HG03135 (cell line): ENCODE results near the gene MAMDC2.

Source experiments
- ATAC-seq: cut with Tn5 transposase; IDR thresholded peaks from one replicate; pipeline ENCODE4 v1.9.1; 2021; ENCODE audit warnings: mild to moderate bottlenecking, moderate library complexity; ENCODE audit not compliant: unreplicated experiment

MAMDC2 gene

DNA sequence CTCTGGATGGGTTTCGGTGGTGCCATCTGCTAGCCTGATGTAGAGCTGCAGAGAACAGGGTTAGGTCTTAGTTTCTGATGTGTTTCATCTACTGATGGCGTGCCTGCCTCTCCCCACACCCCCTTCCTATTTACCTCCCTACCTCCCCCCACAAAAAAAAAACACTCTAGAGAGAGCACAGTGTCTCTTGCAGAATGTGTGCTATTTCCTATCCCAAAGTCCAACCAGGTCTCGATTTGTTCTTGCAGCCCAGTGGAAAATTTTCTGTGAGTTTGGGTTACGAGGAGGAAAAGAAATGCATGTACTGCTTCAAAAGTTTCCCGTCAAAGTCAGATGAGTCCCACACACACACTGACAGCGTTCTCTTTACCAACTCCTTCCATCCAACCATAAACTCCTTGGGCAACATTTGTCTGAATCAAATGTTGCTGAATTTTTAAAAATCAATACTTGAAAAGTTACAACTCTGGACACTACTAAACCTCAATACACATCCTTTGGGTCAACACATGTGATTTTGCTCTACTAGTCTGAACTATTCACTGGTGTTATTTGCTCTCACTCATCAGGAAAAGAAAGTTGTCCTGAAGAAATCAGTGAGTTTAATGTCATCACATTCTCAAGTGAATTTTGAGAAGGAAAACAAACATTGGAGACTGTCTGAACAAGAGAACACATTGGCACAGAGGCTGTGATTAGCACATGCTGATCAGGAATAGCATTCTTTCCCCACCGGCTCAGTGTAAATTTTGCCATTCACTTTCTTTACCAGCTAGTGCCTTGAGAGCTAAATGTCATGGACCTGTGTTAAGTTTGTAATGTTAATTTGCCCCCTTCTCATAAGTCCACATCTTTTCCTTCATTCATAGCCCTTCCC lies 84.1 kb downstream of the MAMDC2 start:
- no peak for ATAC-seq

DNA sequence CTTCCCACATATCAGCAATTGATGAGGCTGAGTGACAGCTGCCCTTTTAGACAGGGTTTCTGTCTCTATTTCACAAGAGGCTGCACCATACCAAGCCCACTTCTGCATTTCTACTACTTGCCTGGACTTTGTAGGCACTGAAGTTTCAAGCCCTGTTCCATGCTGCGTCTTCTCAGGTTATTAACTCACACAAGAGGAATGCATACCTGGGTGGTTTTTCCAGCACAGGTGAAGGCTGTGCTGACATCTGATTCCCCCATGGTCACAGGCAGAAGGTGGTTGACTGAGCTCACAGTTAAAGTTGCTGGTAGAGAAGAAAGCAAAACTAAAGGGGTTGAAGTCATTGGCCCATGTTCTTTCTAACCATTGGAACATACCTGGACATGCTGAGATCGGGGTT lies 86.6 kb downstream of the MAMDC2 start:
- no peak for ATAC-seq

DNA sequence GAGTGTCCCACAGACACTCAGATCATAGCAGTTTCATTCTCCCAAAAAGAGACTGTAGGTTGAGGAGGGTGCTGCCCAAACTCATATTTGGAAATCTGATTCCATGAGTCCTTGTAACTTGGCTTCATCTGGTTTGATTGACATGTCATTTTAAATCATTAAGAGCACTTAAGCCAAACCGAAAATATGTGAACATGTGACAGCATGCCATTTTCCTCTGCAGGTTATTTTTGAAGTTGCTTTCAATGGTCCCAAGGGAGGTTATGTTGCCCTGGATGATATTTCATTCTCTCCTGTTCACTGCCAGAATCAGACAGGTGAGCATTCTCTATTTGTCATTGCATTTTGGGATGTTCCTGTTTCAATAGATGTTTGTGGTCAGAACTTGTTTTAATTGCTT lies 87.6 kb downstream of the MAMDC2 start:
- ATAC-seq = no peak

DNA sequence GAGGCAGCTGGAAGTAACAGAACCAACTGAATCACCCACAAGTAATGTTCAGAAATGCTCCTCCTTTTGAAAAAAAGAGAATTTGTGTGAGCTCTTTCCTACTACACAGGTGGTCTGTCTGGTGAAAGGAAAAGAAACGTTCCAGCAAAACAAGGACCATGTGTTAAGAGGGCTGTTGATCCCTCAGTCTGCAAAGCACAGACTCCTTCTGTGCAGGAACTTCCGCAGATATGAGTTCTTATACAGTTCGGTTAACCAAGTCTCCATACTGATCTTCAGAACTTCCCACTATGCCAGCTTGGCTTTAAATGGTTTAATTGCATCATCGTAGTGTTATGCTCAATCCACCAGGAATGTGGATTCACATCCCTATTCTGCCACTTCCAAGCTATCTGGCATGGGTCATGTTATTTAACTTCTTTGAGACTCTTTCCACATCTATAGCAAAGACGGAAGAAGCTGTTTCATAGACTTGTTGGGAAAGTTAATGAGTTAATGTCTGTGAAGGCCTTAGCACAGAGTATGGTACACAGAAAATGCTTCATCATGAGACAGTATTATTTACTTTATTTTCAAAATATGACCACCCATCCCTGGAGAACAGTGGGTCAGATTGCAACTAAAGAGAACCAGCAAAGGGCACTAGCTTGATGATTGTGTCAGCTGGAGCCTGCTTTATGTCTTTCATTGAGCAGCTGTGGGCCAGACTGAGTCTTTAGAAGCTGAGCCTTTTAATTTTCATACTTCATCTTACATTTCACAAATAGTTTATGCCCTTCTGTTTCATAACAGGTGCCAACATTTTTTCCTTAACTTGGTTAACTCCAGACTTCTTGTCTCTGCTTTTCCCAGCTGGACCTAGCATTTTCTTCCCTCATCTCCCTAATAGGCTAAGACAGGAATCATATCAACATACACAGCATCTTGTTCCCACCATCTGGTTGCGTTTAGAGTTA lies 89.9 kb downstream of the MAMDC2 start:
- ATAC-seq = no peak

DNA sequence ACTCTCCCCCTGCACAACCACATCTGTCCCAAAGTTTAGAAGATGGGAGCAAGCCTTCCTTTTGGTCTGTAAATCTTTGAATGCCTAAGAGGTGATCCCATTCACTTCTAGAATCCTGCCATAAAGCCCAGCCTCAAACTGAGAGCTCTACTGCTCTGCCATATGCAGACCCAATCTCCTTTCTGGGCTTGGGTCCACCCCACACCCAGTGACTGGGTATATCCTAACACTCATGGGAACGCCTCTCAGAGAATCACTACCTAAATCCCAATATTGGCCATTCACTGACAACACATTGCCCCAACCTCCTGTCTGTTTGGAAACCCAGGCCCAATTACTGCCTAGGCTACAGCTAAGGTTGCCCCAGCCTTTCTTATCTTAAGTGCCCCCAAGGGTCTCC lies 90.7 kb downstream of the MAMDC2 start:
- ATAC-seq = no peak

DNA sequence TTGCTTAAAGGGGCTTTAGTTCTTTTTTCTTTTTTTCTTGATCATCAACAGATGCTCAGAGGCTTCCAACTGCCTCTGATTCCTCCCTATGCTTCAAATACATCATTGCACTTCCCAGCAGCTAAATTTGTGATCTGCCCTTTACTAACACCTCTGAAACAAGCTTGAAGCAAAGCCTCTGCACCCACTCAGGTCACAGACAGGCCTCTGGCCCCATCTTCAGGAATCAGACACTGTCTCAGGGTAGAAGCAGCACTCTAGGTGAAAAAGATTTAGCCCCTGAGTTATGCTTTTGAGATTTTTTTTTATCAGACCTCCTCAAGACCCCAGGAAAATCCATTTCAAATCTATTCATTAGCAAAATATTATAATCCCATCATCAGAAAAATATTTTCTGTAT lies 91.5 kb downstream of the MAMDC2 start:
- no peak for ATAC-seq

DNA sequence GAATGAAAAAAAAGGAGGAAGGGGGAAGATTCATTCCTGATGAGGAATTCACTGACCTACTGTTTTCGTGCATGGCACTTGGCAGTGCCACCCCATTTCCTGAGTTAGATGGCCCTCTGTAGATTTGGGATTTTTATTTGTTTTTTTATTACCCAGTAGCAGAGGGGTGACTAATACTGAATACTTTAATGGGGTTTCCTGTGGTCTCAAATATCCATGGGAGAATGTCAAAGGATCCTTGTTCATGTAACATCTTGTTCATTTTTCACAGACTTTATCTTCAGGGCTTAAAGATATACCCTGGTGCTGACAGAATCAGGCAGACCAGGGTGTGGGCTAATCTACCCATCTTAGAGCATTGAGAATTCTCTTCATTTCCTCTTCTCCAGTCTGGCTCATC lies 93.0 kb downstream of the MAMDC2 start:
- no peak for ATAC-seq

DNA sequence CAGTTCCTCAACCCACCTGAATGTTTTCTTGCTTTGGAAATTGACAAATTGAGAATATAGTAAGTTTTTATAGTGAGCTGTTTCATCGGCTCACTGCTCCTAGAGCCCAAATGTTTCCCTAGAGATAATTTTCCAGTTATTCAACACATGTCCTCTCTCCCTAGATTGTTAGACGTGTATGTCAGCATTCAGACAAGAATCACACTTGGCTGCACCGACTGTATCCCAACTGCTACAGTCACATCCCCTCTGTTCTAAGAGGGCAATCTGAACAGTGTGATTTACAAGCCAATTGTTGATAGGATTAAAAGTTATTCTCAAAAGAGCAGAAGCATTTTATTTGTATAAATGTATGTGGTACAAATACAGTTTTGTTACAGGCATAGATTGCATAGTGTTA lies 93.9 kb downstream of the MAMDC2 start:
- ATAC-seq = no peak

DNA sequence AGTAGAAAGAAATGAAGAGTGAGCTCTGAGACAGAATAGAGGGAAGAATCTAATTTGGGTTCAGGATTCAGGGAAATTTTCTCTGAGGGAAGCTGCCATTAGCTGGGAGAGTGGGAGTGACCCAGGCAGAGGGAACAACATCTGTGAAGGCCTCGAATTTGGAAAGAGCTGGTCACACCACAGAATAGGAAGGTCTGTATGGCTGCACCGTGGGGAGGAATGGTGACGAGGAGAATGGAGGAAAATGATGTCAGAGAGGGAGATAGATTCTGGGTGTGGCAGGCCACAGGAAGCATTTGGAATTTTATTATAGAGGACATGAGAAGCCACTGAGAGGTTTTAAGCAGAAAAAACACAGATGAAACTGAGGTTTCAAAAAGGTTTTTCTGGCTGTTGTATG lies 98.5 kb downstream of the MAMDC2 start:
- ATAC-seq = no peak

DNA sequence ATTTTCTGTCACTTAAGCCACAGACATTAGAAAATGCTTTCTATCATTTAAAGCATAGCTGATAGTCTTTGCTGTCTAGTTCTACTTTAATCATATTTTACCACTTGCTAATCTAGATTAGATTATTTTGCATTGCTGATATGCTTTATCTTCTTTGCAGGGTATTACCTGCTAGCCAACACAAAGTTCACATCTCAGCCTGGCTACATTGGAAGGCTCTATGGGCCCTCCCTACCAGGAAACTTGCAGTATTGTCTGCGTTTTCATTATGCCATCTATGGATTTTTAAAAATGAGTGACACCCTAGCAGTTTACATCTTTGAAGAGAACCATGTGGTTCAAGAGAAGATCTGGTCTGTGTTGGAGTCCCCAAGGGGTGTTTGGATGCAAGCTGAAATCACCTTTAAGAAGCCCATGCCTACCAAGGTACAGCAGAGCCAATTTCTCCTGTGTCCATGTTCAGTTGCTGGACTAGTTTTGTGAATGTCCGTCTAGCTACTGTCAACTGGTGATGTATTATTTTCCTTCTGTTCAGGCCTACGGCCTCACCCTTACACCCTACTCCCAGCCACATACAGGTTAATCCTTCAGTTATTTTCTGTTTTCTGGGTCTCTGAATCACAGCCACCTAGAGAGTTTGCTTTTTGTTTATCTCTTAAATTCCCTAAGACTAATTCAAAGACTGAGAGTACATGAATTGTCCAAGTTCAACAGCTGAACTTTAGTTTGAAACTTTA lies 99.9 kb downstream of the MAMDC2 start:
- no peak for ATAC-seq

DNA sequence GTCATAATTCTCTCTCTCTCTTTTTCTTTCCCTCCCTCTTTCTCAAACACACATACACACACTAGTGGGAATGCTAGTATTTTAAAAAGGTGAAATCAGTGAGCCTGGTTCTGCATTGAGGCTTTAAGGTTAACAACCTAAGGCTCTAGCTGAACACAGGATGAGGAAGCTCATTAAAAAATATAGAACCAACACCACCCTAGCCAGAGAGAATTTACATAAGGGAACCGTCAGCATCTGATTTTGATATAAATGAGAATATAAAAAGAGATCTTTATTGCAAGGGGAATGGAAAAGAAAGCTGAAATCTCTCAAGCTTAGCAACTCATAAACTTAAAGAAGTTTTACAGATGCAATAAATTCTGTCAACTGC lies 100.5 kb downstream of the MAMDC2 start:
- ATAC-seq = no peak

DNA sequence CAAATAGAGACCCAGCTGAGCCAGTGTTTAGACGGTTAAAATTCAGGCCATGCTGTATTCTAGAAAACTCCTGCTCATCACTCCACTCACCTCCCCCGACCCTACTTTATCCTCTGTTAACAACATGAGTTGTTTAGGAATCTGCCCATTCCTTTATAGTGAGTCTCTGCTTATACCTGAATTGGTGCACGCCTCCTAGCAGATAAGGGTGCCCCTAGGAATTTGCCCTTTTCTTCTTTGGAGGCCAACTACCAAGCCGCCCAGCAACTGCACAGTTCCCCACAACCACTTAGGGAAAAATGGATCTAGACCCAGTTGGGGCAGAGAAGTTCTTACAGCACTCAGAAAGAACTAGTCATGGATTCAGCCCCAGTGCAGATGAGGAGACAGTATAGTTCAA lies 102.3 kb downstream of the MAMDC2 start:
- no peak for ATAC-seq

DNA sequence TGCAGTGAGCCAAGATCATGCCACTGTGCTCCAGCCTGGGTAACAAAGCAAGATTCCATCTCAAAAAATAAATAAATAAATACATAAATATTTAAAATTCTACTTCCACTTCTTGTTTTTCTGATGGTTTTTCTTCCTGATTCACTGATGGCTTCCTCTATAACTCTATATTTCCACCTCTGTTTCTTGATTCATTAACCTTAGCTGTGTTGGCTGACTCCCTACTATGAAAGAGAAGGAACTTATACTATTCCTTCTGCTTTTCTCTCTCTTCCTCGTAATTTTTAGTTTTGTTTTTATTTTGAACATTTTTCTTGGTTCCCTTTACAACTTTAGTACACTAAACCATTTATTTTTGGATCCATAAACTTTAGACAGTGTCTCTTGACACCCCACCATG lies 103.5 kb downstream of the MAMDC2 start:
- ATAC-seq = no peak

DNA sequence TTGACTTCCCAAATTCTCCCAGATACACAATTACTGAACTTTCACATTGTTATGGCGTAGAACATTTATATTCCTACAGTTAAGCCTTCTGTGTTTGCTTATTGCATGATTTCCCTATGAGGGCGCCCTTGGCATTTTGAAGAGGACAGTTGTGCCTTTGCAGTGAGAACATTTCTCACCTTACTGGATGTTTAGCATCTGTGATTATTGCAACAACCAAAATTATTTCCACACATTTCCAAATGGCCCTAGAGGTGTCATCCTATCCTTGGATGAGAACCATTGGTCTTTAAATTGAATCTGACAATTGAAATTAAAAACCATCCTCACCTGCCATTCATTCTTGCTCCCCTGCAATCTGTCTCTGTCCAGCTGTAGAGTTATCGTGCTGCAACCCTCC lies 104.0 kb downstream of the MAMDC2 start:
- no peak for ATAC-seq

DNA sequence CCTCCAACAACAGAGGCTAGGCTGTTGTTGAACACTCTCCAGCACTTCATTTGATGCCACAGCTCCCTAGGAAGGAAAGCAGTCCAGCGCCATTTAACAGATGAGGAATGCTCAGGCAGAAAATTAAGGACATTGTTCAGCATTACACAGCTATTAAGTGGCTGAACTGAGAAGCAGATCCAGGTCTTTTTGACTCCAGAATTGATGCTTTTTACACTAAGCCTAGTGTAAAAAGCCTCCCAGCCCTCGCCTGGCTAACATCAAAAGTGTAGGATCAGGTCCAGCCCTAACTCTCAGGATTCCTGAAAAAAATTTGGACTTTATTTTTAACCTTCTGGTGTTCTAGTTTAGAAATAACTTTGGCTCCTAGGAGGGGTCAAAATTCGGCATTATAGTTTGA lies 108.7 kb downstream of the MAMDC2 start:
- no peak for ATAC-seq

DNA sequence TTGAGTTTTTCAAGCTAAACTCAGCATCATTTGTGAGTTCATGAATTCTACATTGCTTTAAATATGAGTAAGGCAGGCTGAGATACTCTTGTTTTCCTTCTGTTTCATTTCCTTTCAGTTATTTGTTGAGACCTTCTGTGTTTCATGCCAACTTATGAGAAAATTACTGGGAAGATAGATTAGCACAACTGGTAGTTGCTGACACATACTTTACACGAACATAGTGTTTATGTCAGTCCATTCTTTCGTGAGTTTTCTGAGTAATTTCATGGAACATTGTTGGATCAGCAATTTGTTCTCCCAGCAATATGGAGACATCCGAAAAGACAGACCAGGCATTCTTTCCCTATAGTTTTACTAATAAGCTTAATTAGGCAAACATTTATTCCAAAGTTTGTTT lies 113.1 kb downstream of the MAMDC2 start:
- ATAC-seq = no peak

DNA sequence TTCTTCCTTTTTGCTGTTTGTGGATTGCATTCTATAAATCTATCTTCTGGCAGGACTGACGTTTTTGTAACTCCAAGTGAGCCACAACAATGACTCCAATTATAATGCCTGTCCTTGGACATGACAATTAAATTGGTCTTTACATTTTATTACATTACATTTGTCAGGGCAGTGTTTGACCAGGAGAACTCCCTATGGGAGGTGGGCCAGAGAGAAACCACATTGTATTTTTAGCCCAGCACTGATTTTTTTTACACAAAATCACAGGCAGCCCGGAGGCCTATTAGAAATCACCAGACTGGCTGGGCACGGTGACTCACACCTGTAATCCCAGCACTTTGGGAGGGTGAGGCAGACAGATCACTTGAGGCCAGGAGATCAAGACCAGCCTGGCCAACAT lies 116.0 kb downstream of the MAMDC2 start:
- ATAC-seq = no peak

DNA sequence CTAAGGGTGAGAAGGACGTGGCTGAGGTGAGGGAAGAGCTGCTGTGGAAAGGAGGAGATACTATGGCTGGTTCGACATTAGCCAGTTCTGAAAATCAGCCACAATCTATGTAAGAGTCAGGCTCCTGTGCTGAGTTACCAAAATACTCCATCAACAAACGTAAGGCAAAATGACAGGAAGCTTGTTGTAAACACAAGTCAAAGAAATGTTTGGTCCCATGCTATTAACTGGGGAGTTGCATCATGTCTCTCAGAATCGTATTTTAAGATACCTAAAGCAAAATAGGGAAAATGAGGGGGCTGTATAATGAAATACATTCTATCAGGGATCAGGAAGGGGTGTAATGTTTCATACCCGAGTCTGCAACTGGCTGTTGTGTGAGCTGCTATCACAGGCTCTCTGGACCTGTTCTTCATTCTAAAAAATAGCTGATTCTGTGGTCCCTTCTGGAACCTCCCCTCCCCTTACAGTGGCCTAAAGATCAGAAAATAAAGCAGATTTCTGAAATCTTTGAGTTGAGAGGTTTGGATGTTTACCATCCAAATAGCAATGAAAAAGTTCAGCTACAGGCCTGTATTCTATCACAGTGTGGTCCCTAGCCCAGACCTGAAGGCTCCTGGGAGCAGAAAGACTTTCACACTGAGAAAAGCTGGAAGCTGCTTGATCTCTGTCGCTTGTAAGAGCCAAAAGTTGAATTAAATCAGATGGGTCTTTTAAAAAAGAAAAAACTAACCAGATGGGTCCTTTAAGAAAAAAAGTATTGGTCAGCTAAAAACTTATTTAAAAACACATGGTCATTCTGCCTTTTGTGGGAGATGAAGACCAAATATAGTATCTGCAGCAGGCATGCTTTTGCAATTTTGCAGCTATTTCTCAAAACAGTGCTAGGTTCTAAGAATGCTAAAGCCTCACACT lies 117.3 kb downstream of the MAMDC2 start:
- ATAC-seq = no peak

DNA sequence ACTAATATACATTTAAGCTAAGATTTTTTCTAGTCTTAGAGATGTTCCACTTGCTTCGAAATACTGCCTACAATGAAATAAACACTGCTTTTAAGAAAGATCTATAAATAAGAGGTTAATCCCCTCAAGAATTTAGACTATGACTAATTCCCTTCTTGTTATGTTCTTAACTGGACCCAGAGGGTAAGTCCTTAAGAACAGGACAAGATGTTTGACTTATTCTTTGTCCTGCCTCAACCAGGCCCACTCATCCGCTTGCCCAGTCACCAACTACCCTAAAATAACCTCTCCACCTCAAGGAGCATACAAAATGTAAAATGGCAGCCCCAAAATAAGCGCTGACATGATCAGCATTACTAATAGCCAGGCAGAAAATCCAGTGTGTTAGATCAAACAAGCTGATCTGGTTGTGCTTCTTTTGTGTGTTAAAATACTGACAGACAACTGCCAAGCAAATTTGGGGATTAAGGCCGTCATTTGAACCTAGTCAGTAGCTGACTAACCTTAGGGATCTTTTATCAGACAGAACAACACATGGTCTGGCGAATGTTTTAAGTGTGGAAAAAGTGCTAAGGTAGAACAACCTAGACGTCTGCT lies 121.5 kb downstream of the MAMDC2 start:
- no peak for ATAC-seq

DNA sequence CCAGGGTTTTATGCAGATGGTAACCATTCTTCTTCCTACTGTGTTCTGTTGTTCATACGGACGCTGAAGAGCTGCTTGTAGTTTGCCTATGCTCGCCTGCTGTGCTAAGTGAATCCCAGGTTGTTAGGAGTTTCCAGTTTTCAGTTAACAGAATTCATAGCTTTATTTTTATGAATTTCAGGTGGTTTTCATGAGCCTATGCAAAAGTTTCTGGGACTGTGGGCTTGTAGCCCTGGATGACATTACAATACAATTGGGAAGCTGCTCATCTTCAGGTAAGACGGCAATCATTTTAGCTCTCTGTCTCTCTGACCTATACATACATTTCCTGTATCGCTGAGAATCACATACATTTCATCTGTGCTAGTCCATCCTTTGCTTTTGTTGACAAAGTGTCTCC lies 124.9 kb downstream of the MAMDC2 start:
- ATAC-seq = no peak
